H1 (cell line): ENCODE data around the gene DOCK3. TPM values are rescaled to one million over a fixed set of nuclear protein-coding genes. Genes with fewer than 3 reads are reported as not detected.

ENCODE experiments used
- ASH2L ChIP-seq: fragments of 200-600, 300-600 bp; sonication (generic); IDR thresholded peaks from one replicate; pipeline ENCODE4 v1.7.1; 2017; ENCODE audit warnings: low read length
- CBX8 ChIP-seq: fragments of 300-800, 300-1000 bp; sonication (generic); IDR thresholded peaks from 2 replicates; pipeline ENCODE4 v1.7.1; 2016; ENCODE audit warnings: low read depth, low read length, borderline replicate concordance
- FOSL1 ChIP-seq: IDR thresholded peaks from 2 replicates; pipeline ENCODE4 v1.6.1; 2011; ENCODE audit warnings: mild to moderate bottlenecking, low read depth, low read length, moderate library complexity; ENCODE audit not compliant: insufficient read depth
- GTF2F1 ChIP-seq: IDR thresholded peaks from 2 replicates; pipeline ENCODE4 v1.6.1; 2012; ENCODE audit warnings: low read depth, low read length, improper control_type of control experiment, borderline replicate concordance
- RXRA ChIP-seq: IDR thresholded peaks from 2 replicates; pipeline ENCODE4 v1.6.1; 2011; ENCODE audit warnings: low read depth, mild to moderate bottlenecking, low read length, moderate library complexity; ENCODE audit not compliant: insufficient read depth
- TAF1 ChIP-seq: IDR thresholded peaks from 2 replicates; pipeline ENCODE4 v1.6.1; 2011; ENCODE audit warnings: mild to moderate bottlenecking, low read depth, low read length
- polyA plus RNA-seq, 7 experiments: library from polyadenylated mRNA; depleted of rRNA in 3 of 7; stranded (reverse) in 5 of 7; unstranded in 2 of 7; fragments of >200 nt in 5 of 7; fragments of 200-250 nt in 2 of 7; gene quantifications; 1 replicate in 5 of 7; 2 replicates in 1 of 7; 4 replicates in 1 of 7; pipeline versions ENCODE4 v1.2.1 to v1.2.3, GENCODE V29; 2011 to 2013; ENCODE audit warnings: missing spikeins in 2 of 7, mixed read lengths in 2 of 7
- total RNA-seq: library from RNA; stranded (reverse); fragmentation: NEBNext Ultra II Directional; extraction: Animal tissue kit (Norgen Biotek cat#: 25700); gene quantifications from 2 replicates; pipeline ENCODE4 v1.2.1, GENCODE V29; 2021
- TF ChIP-seq, protein P1 (sequence below): fragments of 300-600 bp; sonication (generic); IDR thresholded peaks from 2 replicates; pipeline ENCODE4 v1.7.1; 2012; ENCODE audit warnings: low read length, moderate library complexity, mild to moderate bottlenecking, inconsistent platforms; ENCODE audit not compliant: insufficient replicate concordance
- TF ChIP-seq, protein P2 (sequence below): IDR thresholded peaks from 2 replicates; pipeline ENCODE4 v1.6.1; 2012; ENCODE audit warnings: low read length, inconsistent platforms

Gene DOCK3
- total and polyA plus RNA-seq, 2 of the 8 experiments (the other 6 are each of a cell fraction or from before 2014, with no cell fraction given) = 2.7 to 5.0 TPM

DNA sequence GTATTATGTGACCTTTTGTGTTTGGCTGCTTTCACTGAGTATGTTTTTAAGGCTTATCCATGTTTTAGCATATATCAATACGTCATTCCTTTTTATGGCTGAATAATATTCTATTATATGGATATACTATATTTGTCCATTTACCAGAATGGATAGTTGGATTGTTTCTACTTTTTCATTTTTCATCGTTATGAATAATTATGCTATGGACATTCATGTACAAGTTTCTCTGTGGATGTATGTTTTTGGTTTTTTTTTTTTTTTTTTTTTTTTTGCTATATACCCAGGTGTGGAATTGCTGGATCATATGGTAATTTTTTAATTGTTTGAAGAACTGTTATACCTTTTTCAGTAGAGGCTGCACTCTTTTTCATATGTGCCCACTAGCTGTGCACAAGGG is 23.5 kb downstream of the DOCK3 start (continued):
- TF ChIP-seq, protein P1, sequence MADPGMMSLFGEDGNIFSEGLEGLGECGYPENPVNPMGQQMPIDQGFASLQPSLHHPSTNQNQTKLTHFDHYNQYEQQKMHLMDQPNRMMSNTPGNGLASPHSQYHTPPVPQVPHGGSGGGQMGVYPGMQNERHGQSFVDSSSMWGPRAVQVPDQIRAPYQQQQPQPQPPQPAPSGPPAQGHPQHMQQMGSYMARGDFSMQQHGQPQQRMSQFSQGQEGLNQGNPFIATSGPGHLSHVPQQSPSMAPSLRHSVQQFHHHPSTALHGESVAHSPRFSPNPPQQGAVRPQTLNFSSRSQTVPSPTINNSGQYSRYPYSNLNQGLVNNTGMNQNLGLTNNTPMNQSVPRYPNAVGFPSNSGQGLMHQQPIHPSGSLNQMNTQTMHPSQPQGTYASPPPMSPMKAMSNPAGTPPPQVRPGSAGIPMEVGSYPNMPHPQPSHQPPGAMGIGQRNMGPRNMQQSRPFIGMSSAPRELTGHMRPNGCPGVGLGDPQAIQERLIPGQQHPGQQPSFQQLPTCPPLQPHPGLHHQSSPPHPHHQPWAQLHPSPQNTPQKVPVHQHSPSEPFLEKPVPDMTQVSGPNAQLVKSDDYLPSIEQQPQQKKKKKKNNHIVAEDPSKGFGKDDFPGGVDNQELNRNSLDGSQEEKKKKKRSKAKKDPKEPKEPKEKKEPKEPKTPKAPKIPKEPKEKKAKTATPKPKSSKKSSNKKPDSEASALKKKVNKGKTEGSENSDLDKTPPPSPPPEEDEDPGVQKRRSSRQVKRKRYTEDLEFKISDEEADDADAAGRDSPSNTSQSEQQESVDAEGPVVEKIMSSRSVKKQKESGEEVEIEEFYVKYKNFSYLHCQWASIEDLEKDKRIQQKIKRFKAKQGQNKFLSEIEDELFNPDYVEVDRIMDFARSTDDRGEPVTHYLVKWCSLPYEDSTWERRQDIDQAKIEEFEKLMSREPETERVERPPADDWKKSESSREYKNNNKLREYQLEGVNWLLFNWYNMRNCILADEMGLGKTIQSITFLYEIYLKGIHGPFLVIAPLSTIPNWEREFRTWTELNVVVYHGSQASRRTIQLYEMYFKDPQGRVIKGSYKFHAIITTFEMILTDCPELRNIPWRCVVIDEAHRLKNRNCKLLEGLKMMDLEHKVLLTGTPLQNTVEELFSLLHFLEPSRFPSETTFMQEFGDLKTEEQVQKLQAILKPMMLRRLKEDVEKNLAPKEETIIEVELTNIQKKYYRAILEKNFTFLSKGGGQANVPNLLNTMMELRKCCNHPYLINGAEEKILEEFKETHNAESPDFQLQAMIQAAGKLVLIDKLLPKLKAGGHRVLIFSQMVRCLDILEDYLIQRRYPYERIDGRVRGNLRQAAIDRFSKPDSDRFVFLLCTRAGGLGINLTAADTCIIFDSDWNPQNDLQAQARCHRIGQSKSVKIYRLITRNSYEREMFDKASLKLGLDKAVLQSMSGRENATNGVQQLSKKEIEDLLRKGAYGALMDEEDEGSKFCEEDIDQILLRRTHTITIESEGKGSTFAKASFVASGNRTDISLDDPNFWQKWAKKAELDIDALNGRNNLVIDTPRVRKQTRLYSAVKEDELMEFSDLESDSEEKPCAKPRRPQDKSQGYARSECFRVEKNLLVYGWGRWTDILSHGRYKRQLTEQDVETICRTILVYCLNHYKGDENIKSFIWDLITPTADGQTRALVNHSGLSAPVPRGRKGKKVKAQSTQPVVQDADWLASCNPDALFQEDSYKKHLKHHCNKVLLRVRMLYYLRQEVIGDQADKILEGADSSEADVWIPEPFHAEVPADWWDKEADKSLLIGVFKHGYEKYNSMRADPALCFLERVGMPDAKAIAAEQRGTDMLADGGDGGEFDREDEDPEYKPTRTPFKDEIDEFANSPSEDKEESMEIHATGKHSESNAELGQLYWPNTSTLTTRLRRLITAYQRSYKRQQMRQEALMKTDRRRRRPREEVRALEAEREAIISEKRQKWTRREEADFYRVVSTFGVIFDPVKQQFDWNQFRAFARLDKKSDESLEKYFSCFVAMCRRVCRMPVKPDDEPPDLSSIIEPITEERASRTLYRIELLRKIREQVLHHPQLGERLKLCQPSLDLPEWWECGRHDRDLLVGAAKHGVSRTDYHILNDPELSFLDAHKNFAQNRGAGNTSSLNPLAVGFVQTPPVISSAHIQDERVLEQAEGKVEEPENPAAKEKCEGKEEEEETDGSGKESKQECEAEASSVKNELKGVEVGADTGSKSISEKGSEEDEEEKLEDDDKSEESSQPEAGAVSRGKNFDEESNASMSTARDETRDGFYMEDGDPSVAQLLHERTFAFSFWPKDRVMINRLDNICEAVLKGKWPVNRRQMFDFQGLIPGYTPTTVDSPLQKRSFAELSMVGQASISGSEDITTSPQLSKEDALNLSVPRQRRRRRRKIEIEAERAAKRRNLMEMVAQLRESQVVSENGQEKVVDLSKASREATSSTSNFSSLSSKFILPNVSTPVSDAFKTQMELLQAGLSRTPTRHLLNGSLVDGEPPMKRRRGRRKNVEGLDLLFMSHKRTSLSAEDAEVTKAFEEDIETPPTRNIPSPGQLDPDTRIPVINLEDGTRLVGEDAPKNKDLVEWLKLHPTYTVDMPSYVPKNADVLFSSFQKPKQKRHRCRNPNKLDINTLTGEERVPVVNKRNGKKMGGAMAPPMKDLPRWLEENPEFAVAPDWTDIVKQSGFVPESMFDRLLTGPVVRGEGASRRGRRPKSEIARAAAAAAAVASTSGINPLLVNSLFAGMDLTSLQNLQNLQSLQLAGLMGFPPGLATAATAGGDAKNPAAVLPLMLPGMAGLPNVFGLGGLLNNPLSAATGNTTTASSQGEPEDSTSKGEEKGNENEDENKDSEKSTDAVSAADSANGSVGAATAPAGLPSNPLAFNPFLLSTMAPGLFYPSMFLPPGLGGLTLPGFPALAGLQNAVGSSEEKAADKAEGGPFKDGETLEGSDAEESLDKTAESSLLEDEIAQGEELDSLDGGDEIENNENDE = no peak
- TF ChIP-seq FOSL1 = no peak
- TF ChIP-seq TAF1 = no peak
- no peak for TF ChIP-seq GTF2F1
- TF ChIP-seq CBX8 = no peak
- no peak for TF ChIP-seq ASH2L
- TF ChIP-seq RXRA = no peak
- TF ChIP-seq, protein P2, sequence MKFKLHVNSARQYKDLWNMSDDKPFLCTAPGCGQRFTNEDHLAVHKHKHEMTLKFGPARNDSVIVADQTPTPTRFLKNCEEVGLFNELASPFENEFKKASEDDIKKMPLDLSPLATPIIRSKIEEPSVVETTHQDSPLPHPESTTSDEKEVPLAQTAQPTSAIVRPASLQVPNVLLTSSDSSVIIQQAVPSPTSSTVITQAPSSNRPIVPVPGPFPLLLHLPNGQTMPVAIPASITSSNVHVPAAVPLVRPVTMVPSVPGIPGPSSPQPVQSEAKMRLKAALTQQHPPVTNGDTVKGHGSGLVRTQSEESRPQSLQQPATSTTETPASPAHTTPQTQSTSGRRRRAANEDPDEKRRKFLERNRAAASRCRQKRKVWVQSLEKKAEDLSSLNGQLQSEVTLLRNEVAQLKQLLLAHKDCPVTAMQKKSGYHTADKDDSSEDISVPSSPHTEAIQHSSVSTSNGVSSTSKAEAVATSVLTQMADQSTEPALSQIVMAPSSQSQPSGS = no peak
- TF ChIP-seq, all 59 proteins: peak for 0
